ENCODE data around the gene CRTC1.

GRCh38 chr19:18789883-18790565 is 106.5 kb downstream of the CRTC1 start:
- TF ChIP-seq CTCF (IDR thresholded peaks at IDR 0.05; ENCODE audit: borderline replicate concordance, extremely low read depth, low read length, poor library complexity, severe bottlenecking): no peak
- TF ChIP-seq EZH2 (IDR thresholded peaks at IDR 0.05; ENCODE audit: borderline replicate concordance, low read depth, low read length, severe bottlenecking): no peak
